HAP-1 (cell line): ENCODE measurements around the gene DARS1.

Experiments
- DNase-seq, 2 experiments: peaks; one replicate each; pipeline ENCODE4 v3.0.0-alpha.2; 2016 to 2020; ENCODE audit warnings: low spot score in 2 of 2
- H3K27me3 ChIP-seq: fragments of 250-450 bp; sonication (Bioruptor Pico); 2 replicates; pipeline ENCODE4 v1.5.1; 2020; ENCODE audit warnings: low read depth, mild to moderate bottlenecking, moderate library complexity
- H3K36me3 ChIP-seq: fragments of 250-450 bp; sonication (Bioruptor Pico); replicated peaks from 2 replicates; pipeline ENCODE4 v1.5.1; 2020; ENCODE audit warnings: mild to moderate bottlenecking
- H3K4me1 ChIP-seq: fragments of 250-450 bp; sonication (Bioruptor Pico); 2 replicates; pipeline ENCODE4 v1.5.1; 2020; ENCODE audit warnings: mild to moderate bottlenecking
- H3K4me3 ChIP-seq: fragments of 250-450 bp; sonication (Bioruptor Pico); 2 replicates; pipeline ENCODE4 v1.5.1; 2020; ENCODE audit warnings: mild to moderate bottlenecking, moderate library complexity
- H3K9me3 ChIP-seq: fragments of 250-450 bp; sonication (Bioruptor Pico); 2 replicates; pipeline ENCODE4 v1.5.1; 2020; ENCODE audit warnings: mild to moderate bottlenecking, moderate library complexity
- in situ Hi-C: fragments of 300-500 bp; cut with MboI; formaldehyde crosslinking; loops from 3 replicates; pipeline ENCODE4 v1.14.3; 2020; ENCODE audit warnings: low sequenced_read_pairs, inconsistent platforms, mixed read lengths

DARS1 gene

GRCh38 chr2:135935914-135936313, 49.5 kb downstream of the DARS1 start:
- Histone ChIP-seq H3K27me3 (no peaks in the 10 kb centered on the region), H3K9me3 (no peaks in the 10 kb centered on the region), H3K4me1 (peaks cover 25% of the 10 kb centered on the region), H3K36me3 (peaks cover 15% of the 10 kb centered on the region), H3K4me3 (no peak overlapping the region)
- DNase-seq, result no peak
- in situ Hi-C loops, result no loop called here

- in situ Hi-C loops, result no loop called here
- DNase-seq, result no peak
- Histone ChIP-seq H3K36me3 (peaks cover 30% of the 10 kb centered on the region), H3K27me3 (no peaks in the 10 kb centered on the region), H3K4me1 (peaks cover 15% of the 10 kb centered on the region), H3K4me3 (no peak overlapping the region), H3K9me3 (no peaks in the 10 kb centered on the region)
Observed at GRCh38 chr2:135931776-135932443, 53.5 kb downstream of the DARS1 start.

- H3K4me1 ChIP-seq, result no peaks in the 10 kb centered on the region
- H3K4me3 ChIP-seq, result no peak overlapping the region
- peaks cover 23% of the 10 kb centered on the region for H3K36me3 ChIP-seq
- in situ Hi-C loops, result no loop called here
- DNase-seq, result no peak
- H3K9me3 ChIP-seq, result no peaks in the 10 kb centered on the region
- H3K27me3 ChIP-seq, result no peaks in the 10 kb centered on the region
Observed at GRCh38 chr2:135926605-135927004, 58.8 kb downstream of the DARS1 start.

- Histone ChIP-seq H3K9me3 (no peaks in the 10 kb centered on the region), H3K4me1 (no peaks in the 10 kb centered on the region), H3K36me3 (peaks cover 14% of the 10 kb centered on the region), H3K27me3 (no peaks in the 10 kb centered on the region), H3K4me3 (no peak overlapping the region)
- in situ Hi-C loops, result no loop called here
- DNase-seq, result no peak
Observed at GRCh38 chr2:135925571-135925970, 59.9 kb downstream of the DARS1 start.

- Histone ChIP-seq H3K4me1 (no peaks in the 10 kb centered on the region), H3K4me3 (no peak overlapping the region), H3K36me3 (peaks cover 10% of the 10 kb centered on the region), H3K9me3 (no peaks in the 10 kb centered on the region), H3K27me3 (no peaks in the 10 kb centered on the region)
- in situ Hi-C loops, result loop anchor here (5.0 kb wide), 1 partner anchor 466 kb away; no protein-coding TSS in a partner anchor
- DNase-seq, result peak in 1 of 2 experiments; percentile 35
Observed at GRCh38 chr2:135916207-135916606, 69.2 kb downstream of the DARS1 start.

GRCh38 chr2:135914485-135914884, 70.9 kb downstream of the DARS1 start:
- peaks cover 22% of the 10 kb centered on the region for H3K36me3 ChIP-seq

GRCh38 chr2:135913727-135914365, 71.6 kb downstream of the DARS1 start:
- peak; percentile 59 to 61 for DNase-seq
- Histone ChIP-seq H3K36me3 (peaks cover 24% of the 10 kb centered on the region), H3K9me3 (no peaks in the 10 kb centered on the region), H3K4me1 (no peaks in the 10 kb centered on the region), H3K4me3 (no peak overlapping the region), H3K27me3 (no peaks in the 10 kb centered on the region)
- in situ Hi-C loops, result no loop called here

More at GRCh38 chr2:135914485-135914884, 70.9 kb downstream of the DARS1 start:
- in situ Hi-C loops, result no loop called here
- Histone ChIP-seq H3K4me1 (no peaks in the 10 kb centered on the region), H3K4me3 (no peak overlapping the region), H3K27me3 (no peaks in the 10 kb centered on the region), H3K9me3 (no peaks in the 10 kb centered on the region)
- no peak for DNase-seq

- no peaks in the 10 kb centered on the region for H3K4me1 ChIP-seq
- no peaks in the 10 kb centered on the region for H3K27me3 ChIP-seq
- H3K36me3 ChIP-seq, result peaks cover 32% of the 10 kb centered on the region
- no peak for DNase-seq
- in situ Hi-C loops, result no loop called here
- no peaks in the 10 kb centered on the region for H3K9me3 ChIP-seq
- H3K4me3 ChIP-seq, result no peak overlapping the region
Observed at GRCh38 chr2:135909976-135910375, 75.5 kb downstream of the DARS1 start.

- in situ Hi-C loops, result no loop called here
- Histone ChIP-seq H3K36me3 (peaks cover 21% of the 10 kb centered on the region), H3K27me3 (no peaks in the 10 kb centered on the region), H3K4me3 (no peak overlapping the region), H3K9me3 (no peaks in the 10 kb centered on the region), H3K4me1 (peaks cover 8% of the 10 kb centered on the region)
- DNase-seq, result no peak
Observed at GRCh38 chr2:135905679-135906078, 79.7 kb downstream of the DARS1 start.

- Histone ChIP-seq H3K4me3 (no peak overlapping the region), H3K27me3 (no peaks in the 10 kb centered on the region), H3K9me3 (no peaks in the 10 kb centered on the region), H3K36me3 (peaks cover 9% of the 10 kb centered on the region), H3K4me1 (peaks cover 8% of the 10 kb centered on the region)
- DNase-seq, result no peak
- in situ Hi-C loops, result no loop called here
Observed at GRCh38 chr2:135904341-135904989, 81.0 kb downstream of the DARS1 start.

- H3K4me1 ChIP-seq, result peaks cover 8% of the 10 kb centered on the region
- peaks cover 6% of the 10 kb centered on the region for H3K36me3 ChIP-seq
- in situ Hi-C loops, result no loop called here
- no peak for DNase-seq
- H3K4me3 ChIP-seq, result no peak overlapping the region
- no peaks in the 10 kb centered on the region for H3K27me3 ChIP-seq
- H3K9me3 ChIP-seq, result no peaks in the 10 kb centered on the region
Observed at GRCh38 chr2:135903650-135904049, 81.8 kb downstream of the DARS1 start.

GRCh38 chr2:135899567-135899966, 85.9 kb downstream of the DARS1 start:
- H3K9me3 ChIP-seq, result no peaks in the 10 kb centered on the region
- H3K4me3 ChIP-seq, result no peak overlapping the region
- peaks cover 8% of the 10 kb centered on the region for H3K4me1 ChIP-seq
- no peaks in the 10 kb centered on the region for H3K27me3 ChIP-seq
- in situ Hi-C loops, result no loop called here
- DNase-seq, result no peak
- H3K36me3 ChIP-seq, result no peaks in the 10 kb centered on the region; the same call in 1 of the 2 replicates

GRCh38 chr2:135898234-135898786, 87.1 kb downstream of the DARS1 start:
- Histone ChIP-seq H3K4me1 (peaks cover 4% of the 10 kb centered on the region; the same call in 1 of the 2 replicates), H3K27me3 (no peaks in the 10 kb centered on the region), H3K4me3 (no peak overlapping the region), H3K36me3 (no peaks in the 10 kb centered on the region), H3K9me3 (no peaks in the 10 kb centered on the region)
- in situ Hi-C loops, result no loop called here
- no peak for DNase-seq

- no peaks in the 10 kb centered on the region for H3K27me3 ChIP-seq
- no peak for DNase-seq
- H3K9me3 ChIP-seq, result no peaks in the 10 kb centered on the region
- in situ Hi-C loops, result no loop called here
- H3K4me1 ChIP-seq, result peaks cover 15% of the 10 kb centered on the region
- no peak overlapping the region for H3K4me3 ChIP-seq
- H3K36me3 ChIP-seq, result no peaks in the 10 kb centered on the region
Observed at GRCh38 chr2:135894930-135895329, 90.5 kb downstream of the DARS1 start.
